Kidney (tissue), 14 donors: ENCODE measurements around the gene MEAF6. TPM values are rescaled to one million over a fixed set of nuclear protein-coding genes. Genes with fewer than 3 reads are reported as not detected.

Source experiments
- DNase-seq, 5 donors: peaks; one replicate each; pipeline ENCODE4 v3.0.0-alpha.2; 2013 to 2020
- FAIRE-seq: peaks from 2 replicates; lab custom pipeline; 2012; peaks lifted over from hg19 to GRCh38; lab: Jason Lieb, UNC
- H3K27ac ChIP-seq, 2 donors: one replicate each; pipeline ENCODE4 v1.7.0; 2013; ENCODE audit warnings: low read depth in 2 of 2, low read length in 2 of 2, inconsistent platforms in 1 of 2
- H3K27me3 ChIP-seq: one replicate; pipeline ENCODE4 v1.7.1; 2013; ENCODE audit warnings: low read length, inconsistent platforms; ENCODE audit not compliant: control insufficient read depth, insufficient read depth
- H3K36me3 ChIP-seq, 3 donors: one replicate each; pipeline versions ENCODE4 v1.7.0 to v1.7.1; 2013; ENCODE audit warnings: low read length in 3 of 3, control low read depth in 1 of 3, inconsistent platforms in 1 of 3; ENCODE audit not compliant: insufficient read depth in 3 of 3, control insufficient read depth in 2 of 3
- H3K4me1 ChIP-seq, 3 donors: one replicate each; pipeline versions ENCODE4 v1.7.0 to v1.7.1; 2013; ENCODE audit warnings: low read length in 3 of 3, inconsistent platforms in 1 of 3, low read depth in 1 of 3; ENCODE audit not compliant: control insufficient read depth in 2 of 3, insufficient read depth in 2 of 3
- H3K4me3 ChIP-seq, 3 donors: one replicate each; pipeline versions ENCODE4 v1.7.0 to v1.8.1; 2013; ENCODE audit warnings: low read length in 3 of 3, control low read depth in 1 of 3, inconsistent platforms in 1 of 3
- H3K9ac ChIP-seq, 3 donors: one replicate each; pipeline versions ENCODE4 v1.7.0 to v1.7.1; 2013; ENCODE audit warnings: low read length in 3 of 3, control low read depth in 1 of 3, inconsistent platforms in 1 of 3
- H3K9me3 ChIP-seq, 3 donors: one replicate each; pipeline versions ENCODE4 v1.7.0 to v1.7.1; 2013; ENCODE audit warnings: low read length in 3 of 3, control low read depth in 1 of 3, inconsistent platforms in 1 of 3; ENCODE audit not compliant: control insufficient read depth in 2 of 3, insufficient read depth in 1 of 3
- intact Hi-C: fragments of 100-400 bp; cut with DNase I; formaldehyde crosslinking; loops from one replicate; pipeline ENCODE4 v1.11.1; 2022
- polyA plus RNA-seq: library from polyadenylated mRNA; stranded (reverse); fragments of 350-450 nt; fragmentation: Illumina TruSeq; extraction: RNeasy Lipid Tissue Mini Kit (QIAGEN cat#74804); gene quantifications from one replicate; pipeline ENCODE4 v1.2.3, GENCODE V29; 2014; ENCODE audit warnings: low read depth, low replicate concordance; ENCODE audit not compliant: insufficient read depth
- total RNA-seq: library from RNA; stranded (reverse); fragmentation: NEBNext Ultra II Directional; extraction: Animal tissue kit (Norgen Biotek cat#: 25700); gene quantifications from one replicate; pipeline ENCODE4 v1.2.1, GENCODE V29; 2021
- TF ChIP-seq, protein P1 (sequence below): IDR thresholded peaks from 3 replicates; pipeline ENCODE4 v1.5.1; 2012; ENCODE audit warnings: mild to moderate bottlenecking, moderate library complexity, borderline replicate concordance; ENCODE audit not compliant: insufficient read depth; ENCODE audit errors: extremely low read depth
- donor health status: control.
- donor health status: control.
- donor health status: control.
- donor health status: control.
- donor health status: control.
- donor health status: DM: yes; HTN: yes; CAD: no.
- donor health status: Normal renal cell carcinoma (clear cell type).

MEAF6 gene
- total and polyA plus RNA-seq, 2 donors from 2014 or later = 45.7 to 65.8 TPM

DNA sequence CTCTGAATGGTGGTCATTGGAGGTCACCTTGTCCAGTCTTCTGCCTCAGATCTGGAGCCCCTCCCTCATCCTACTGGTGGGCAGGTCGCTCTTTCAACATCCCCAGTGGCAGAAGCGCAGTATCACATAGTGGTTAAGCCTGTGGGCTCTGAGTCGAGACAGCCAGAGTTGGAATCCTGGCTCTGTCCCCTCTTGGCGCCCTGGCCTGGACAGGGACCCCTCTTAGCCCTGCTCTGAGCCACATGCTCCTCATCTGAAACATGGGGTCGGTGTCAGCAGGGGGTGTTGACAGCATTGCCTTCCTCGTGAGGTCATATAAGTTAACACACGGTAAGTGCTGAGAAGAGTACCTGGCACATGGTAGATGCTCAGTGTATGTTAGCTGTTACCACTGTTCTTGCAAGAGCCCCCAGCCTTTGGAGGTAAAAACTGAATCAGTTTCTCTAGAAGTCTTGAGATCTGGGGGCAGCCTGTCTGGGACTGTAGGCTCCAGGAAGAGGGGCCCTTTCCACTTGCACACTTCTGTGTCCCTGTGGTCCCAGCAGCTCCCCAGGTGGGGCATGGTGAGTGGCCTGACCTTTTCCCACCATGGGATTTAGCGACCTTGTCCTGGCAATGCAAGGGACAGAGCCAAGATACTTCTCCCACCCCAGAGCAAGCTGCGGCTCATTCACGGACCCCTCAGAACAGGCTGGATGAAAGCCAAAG lies 33.8 kb downstream of the MEAF6 start:
- H3K4me1 ChIP-seq = peaks cover 0 to 49% (median 28%) of the 10 kb centered on the region in 3 donors
- peaks cover 0 to 55% (median 29%) of the 10 kb centered on the region in 3 donors for H3K36me3 ChIP-seq
- H3K4me3 ChIP-seq = peak overlapping the region in 1 of 3 donors; percentile 96
- peak overlapping the region; percentile 92 to 97 for H3K27ac ChIP-seq
- H3K9me3 ChIP-seq = no peaks in the 10 kb centered on the region
- TF ChIP-seq, protein P1, sequence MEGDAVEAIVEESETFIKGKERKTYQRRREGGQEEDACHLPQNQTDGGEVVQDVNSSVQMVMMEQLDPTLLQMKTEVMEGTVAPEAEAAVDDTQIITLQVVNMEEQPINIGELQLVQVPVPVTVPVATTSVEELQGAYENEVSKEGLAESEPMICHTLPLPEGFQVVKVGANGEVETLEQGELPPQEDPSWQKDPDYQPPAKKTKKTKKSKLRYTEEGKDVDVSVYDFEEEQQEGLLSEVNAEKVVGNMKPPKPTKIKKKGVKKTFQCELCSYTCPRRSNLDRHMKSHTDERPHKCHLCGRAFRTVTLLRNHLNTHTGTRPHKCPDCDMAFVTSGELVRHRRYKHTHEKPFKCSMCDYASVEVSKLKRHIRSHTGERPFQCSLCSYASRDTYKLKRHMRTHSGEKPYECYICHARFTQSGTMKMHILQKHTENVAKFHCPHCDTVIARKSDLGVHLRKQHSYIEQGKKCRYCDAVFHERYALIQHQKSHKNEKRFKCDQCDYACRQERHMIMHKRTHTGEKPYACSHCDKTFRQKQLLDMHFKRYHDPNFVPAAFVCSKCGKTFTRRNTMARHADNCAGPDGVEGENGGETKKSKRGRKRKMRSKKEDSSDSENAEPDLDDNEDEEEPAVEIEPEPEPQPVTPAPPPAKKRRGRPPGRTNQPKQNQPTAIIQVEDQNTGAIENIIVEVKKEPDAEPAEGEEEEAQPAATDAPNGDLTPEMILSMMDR = no peak
- no peaks in the 10 kb centered on the region for H3K27me3 ChIP-seq
- no peak for FAIRE-seq
- no peak for DNase-seq
- no peak overlapping the region for H3K9ac ChIP-seq
- intact Hi-C loops = no loop called here

DNA sequence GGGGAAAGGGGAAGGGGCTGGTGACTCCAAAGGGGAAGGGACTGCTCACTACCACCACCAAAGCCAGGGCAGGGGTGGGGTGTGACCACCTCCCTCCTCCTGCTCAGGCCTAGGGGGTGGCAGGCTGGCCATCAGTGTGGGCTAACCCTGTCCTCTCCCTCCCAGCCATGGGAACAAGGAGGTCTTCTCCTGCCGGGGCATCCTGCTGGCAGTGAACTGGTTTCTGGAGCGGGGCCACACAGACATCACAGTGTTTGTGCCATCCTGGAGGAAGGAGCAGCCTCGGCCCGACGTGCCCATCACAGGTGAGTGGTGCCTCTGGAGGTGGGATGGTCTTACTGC lies 34.5 kb downstream of the MEAF6 start:
- TF ChIP-seq, protein P1 = no peak
- Histone ChIP-seq H3K36me3 (peaks cover 0 to 56% (median 30%) of the 10 kb centered on the region in 3 donors), H3K27ac (peak overlapping the region; percentile 92 to 97), H3K27me3 (no peaks in the 10 kb centered on the region), H3K4me1 (peaks cover 0 to 51% (median 28%) of the 10 kb centered on the region in 3 donors), H3K9ac (peak overlapping the region in 2 of 3 donors; percentile 57 to 96), H3K9me3 (no peaks in the 10 kb centered on the region), H3K4me3 (peak overlapping the region in 2 of 3 donors; percentile 23 to 96)
- DNase-seq = no peak
- intact Hi-C loops = no loop called here
- FAIRE-seq = no peak

DNA sequence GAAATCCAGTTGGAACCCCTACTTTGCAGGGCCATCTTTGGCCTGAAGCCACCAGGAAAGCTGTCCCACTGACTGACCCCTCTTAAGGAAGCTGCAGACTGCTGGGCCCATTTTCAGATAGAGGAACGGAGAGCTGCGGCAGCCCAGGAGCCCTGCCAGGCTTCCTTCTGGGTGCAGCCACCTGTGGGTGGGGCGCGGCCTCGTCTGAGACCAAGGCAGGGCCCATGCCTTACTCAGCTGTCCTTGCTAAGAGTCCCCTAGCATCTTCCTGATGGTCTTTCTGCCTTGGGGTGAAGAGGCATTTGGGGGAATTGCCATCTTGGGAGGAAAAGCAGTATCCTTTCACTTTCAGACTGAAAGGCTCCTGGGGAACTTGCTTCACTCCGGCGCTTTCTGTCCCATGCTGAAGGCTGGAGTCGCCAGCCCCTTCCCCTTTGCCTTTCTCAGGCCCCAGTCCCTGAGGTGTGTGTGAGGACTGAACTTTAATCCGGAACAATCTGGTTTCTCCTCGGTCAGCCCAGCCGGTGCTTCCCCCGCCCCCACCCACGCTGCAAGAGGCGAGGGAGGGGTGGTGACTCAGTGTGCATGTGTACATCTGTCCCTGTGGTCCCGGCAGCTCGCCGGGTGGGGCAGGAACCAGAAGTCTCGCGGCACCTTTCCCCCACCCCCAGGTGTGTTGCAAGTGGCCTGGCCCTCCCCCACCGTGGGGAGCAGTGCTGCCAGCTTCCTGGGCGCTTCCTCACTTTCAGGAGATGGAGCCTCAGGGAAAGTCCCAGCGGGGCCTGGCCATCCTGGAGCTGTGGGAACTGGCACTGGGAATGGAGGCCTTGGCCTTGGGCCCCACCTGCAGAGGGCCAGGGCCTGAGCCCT lies 35.1 kb downstream of the MEAF6 start:
- no peaks in the 10 kb centered on the region for H3K27me3 ChIP-seq
- peak overlapping the region in 2 of 3 donors; percentile 83 to 96 for H3K9ac ChIP-seq
- peaks cover 0 to 53% (median 28%) of the 10 kb centered on the region in 3 donors for H3K4me1 ChIP-seq
- H3K27ac ChIP-seq = peak overlapping the region; percentile 92 to 97
- H3K4me3 ChIP-seq = peak overlapping the region in 2 of 3 donors; percentile 56 to 96
- no peak for FAIRE-seq
- DNase-seq = peak; percentile 41 to 98 (median 77)
- peaks cover 0 to 56% (median 30%) of the 10 kb centered on the region in 3 donors for H3K36me3 ChIP-seq
- H3K9me3 ChIP-seq = no peaks in the 10 kb centered on the region
- intact Hi-C loops = no loop called here
- TF ChIP-seq, protein P1 = no peak
